SIG-M5 (cell line): ENCODE data around the gene KLF15.
A peak's percentile ranks its signal among the peaks of the same experiment; 100 is the strongest.

ENCODE experiments used
- DNase-seq: peaks from one replicate; lab custom pipeline; 2025; lab: John Stamatoyannopoulos, UW

Gene KLF15

DNA sequence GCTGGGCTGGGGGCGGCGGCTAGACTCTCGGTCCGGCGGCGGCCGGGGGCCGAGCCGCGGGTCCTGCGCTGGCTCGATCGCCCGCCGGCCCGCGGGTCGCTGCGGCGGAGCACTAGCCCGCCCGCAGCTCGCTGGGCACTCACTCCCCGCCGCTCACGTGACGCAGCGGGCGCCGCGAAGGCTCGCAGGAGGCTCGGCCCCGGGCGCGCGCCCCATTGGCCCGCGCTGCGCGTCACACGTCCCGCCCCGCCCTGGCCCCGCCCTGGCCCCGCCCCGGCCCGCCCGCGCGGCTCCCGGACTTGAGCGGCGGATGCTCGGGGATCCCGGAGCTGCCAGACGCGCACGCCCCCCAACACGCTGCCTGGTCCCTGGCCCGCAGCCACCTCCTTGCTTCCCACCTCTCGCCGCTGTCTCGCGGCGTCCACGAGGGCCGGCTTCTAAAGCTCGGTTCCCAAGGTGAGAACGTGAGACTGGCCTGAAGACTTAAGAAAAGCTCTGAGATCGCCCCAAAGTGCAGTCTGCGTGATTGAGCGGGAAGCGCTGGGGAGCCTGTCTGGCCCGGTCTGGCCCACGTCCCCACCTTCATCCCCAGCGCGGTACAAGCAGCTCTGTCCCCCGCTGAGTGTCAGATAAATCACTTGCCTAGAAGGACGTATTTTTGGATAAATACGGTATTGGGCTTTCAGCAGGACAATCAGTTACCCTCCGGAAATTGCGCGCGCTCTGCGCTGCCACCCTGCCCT lies at the start of gene KLF15:
TSS of gene KLF15 (minus strand) at position 114 of the 743 bp plus-strand sequence. CDS start 4,486 bp downstream, outside the sequence.
- DNase-seq = no peak

DNA sequence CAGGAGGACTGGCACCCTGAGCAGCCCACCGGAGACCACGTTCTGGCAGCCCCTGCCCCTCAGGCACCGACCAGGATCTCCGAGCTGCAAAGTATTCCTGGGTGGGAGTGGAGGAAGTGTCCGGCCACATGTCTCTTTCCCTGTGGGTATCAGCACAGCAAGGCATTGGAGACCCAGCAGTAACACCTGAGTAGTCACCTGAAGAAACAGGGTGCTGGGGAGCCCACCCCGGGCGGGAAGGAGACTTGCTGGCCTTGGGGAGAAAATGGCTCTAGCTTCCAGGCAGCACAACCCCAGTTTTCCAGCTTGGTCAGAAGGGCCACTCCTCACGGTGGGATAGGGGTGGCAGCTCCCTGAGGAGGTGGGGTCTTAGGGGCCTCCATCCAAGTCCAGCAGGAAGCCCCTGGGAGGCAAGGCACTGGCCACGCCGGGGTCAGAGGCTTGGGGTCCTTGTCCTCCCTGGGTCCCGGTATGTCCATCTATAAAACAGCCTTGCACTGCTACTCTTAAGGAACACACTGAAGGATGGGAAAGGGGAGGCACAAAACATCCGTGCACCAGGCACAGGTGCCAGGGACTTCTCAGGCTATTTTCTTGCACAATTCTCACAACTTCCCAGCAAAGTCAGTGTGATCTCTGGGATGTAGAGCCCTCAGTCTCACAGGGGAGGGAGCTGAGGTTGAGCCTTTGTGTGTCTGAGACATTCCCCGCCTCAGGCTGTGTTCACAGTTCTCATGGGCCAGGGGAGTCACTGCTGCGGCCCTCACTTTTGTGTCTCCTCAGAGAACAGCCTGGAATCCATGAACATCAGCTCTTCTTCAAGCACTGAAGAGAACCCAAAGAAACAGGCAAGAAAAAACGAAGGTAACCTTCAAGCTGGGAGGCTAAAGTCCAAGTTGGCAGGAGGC lies 49.4 kb upstream of the KLF15 start:
- DNase-seq = no peak

- DNase-seq = no peak
These were observed 45.6 kb upstream of the KLF15 start for GRCh38 chr3:126402666-126403302.

GRCh38 chr3:126402178-126402577 lies 45.0 kb upstream of the KLF15 start:
- DNase-seq = no peak

GRCh38 chr3:126401611-126402160 lies 44.5 kb upstream of the KLF15 start:
- DNase-seq = no peak

GRCh38 chr3:126399756-126400155 lies 42.5 kb upstream of the KLF15 start:
- DNase-seq = no peak

GRCh38 chr3:126399351-126399735 lies 42.1 kb upstream of the KLF15 start:
- peak; percentile 80 for DNase-seq

DNA sequence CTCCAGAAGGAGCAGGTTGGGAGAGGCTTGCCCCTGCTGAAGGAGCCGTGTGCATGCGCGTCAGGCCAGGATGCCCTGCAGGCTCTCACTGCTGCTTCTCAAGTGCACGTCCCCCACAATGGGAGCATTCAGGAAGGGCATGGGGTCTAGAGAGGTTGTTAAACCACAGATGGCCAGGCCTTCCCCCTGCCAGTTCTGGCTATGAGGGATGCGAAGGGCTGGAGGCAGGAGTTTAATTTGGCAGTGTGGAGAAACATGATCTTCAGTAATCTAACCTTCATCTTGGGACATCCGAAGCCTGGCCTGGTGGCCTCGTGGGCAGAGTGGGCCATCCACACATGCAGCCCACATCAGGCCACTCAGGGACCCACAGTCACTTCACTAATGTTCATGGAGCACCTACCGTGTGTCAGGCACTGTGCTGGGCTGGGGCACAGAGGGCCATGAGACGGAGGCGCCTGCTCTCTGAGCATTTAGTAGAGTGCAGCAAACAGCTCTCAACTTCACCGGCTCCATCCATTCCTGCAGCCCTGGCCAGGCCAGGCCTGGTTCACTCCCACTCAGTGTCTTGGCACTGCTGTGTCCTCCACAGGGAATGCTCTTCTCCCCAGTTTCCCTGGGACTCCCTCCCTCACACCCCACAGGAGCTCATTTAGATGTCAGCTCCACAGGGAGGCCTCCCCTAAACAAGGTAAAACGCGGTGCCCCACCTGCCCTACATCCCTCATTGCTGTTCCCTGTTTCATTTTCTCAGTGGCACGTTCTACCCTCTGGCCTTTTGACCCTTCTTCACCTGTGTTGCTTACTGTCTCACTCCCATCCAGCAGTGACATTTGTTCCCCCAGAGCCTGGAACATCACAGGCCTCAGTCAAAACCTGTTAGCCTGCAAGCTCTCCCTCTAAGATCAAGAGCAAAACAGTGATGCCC lies 41.5 kb upstream of the KLF15 start:
- DNase-seq = no peak

DNA sequence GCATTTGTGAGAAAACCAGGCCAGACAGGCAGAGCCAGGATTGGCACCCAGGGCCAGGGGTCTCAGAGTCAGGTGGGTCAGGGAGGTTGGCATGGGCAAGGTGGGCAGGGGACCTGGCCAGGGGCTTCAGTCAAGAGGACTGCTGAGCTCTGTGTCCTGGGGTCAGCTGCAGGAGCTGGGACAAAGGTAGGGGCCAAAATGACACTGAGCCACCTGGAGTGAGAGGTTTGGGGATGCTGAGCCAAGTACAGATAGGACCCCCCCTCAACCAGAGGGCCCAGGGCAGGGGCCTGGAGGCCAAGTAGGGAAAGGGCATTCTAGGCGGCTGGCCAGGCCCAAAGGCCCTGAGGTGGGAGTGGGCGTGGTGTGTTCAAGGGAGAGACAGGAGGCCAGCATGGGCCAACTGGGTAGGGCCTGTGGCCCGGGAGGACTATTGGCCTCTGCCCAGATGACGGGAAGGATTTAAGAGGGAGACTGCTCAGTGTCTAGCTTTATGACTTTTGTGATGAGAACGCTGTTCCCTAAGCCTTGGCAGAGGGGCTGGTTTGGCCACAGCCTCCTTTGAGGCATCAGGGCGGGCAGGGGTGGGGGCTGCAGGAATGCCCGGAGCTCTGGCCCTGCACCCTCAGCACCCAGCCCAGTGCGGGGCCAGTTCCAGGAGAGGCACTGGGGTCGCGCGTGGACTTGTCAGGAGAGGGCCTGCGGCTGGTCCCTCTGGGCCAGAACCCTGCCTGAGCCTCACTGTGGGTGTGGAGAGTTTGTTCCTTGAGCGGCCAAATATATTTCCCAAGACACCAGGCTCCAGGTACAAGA lies 40.6 kb upstream of the KLF15 start:
- DNase-seq = no peak

GRCh38 chr3:126396536-126396935 lies 39.3 kb upstream of the KLF15 start:
- DNase-seq = no peak

DNA sequence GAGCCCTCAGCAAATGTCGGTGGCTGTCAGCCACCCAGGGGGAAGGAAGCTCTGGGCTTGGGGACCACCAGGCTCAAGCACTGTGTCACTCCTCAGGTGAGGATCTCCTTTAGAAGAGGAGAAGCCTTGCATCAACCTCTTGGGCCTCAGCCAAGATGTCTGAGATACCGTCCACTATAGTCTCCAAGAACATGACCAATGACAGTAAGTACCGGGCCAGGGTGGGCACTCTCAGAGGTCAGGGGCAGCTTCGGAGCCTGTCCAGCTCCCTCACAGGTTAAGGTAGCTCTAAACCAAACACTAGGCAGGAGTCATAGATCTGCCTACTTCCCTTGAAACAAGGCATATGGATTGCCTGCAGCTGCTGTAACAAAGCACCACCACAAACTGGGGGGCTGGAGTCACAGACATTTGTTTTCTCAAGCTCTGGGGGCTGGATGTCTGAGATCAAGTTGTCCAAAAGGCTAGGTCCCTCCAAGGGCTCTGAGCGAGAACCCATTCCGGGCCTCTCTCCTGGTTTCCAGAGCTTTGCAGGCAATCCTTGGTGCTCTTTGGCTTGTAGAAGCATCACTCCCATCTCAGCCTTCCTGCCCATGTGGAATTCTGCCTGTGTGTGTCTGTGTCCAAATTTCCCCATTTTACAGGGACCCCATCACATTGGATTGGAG lies 38.8 kb upstream of the KLF15 start:
- peak; percentile 4 for DNase-seq

DNA sequence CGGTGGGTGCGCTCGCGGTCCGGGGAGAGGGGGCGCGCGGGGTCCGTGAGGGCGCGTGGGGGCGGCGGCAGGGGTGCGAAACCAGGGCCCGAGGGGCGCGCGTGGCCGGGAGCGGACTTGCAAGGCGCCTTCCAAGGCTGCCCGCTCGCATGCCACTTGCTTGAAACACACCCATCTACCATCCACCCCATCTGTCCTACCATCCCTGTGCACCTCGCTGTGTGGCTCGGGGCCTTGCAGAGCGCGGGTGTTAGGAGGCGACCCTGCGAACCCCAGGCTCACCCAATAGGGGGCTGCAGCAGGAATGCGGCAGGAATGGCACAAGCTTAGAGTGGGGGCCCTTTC lies 37.7 kb upstream of the KLF15 start:
- no peak for DNase-seq

- no peak for DNase-seq
These were observed 37.2 kb upstream of the KLF15 start, which contains the start of gene CFAP100 for GRCh38 chr3:126394179-126394976. Gene CFAP100, plus strand, starts transcription at chr3:126394909. Its CDS starts 1,092 bp downstream, at chr3:126396001.

DNA sequence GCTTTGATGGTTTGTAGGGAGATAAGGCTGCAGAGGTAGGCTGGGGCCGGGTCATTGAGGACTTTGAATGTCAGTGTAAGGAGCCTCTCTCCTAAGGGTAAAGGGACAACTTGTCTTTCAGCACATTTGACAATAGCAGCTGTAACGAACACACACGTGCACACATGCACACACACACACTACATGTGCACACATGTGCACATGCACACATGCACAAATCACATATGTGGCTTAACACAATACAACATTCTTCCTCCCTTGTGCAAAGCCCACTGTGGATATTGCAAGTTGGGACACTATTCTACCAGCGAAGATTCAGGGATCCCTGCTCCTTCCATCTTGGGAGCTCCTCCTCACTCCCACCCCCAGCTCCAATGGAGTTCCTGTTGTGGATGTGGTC lies 36.4 kb upstream of the KLF15 start:
- DNase-seq = no peak

DNA sequence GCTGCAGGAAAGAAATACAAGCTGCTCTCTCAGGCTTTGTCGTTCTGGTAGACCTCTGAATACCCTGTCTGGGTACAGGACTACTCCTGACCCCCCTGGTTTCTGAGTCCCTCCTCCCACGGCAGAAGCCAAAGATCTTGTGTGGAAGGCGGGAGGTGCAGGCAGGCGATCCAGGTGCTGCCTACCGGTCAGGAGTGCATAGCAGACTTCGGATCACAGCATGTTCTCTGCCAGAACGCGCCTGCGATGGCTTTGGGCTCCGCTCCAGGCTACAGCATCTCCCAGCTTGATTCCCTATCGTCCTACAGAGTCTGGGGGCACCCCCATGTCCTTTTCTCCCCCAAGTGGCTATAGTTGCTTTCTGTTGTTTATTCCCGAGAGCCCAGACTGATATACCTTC lies 35.0 kb upstream of the KLF15 start:
- no peak for DNase-seq

GRCh38 chr3:126391631-126392030 lies 34.4 kb upstream of the KLF15 start:
- no peak for DNase-seq

DNA sequence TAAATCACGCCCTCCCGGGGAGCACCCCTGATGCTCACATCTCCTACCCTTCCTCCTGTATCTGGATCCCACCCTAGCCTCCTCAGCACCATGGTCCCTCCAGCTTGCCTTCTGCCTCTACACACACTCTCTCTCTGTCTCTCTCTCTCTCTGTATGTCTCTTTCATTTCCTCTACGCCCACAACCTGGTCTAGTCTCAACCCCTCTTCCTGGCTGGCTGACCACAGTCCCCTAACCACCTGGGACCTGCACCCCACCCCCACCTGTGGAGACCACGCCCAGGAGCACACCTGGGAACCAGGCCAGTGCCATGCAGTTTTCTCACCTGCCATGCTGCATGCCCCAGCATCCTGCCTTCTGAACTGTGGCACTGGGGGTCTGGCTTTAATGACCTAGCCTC lies 33.5 kb upstream of the KLF15 start:
- no peak for DNase-seq

DNA sequence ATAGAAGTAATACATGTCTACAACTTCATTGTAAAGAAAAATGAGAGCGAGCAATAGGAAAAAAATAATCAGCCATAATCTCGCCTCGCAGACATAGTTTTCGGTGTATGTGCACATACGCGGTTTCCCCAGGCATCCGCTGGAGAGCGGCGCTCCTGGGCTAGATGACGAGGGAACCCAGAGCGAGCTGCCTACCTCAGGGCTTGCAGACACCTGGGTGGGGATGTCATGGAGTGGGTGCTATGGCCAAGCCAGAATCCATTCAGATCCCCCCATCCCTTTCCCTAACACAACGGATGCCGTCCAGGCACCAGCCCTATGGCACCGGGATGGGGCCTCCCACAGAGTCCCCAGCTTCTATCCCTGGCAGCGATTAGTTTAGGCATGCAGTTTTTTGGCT lies 33.0 kb upstream of the KLF15 start:
- DNase-seq = no peak

- no peak for DNase-seq
These were observed 32.6 kb upstream of the KLF15 start for GRCh38 chr3:126389794-126390146.
